ENCODE results near the gene CDK17.

DNA sequence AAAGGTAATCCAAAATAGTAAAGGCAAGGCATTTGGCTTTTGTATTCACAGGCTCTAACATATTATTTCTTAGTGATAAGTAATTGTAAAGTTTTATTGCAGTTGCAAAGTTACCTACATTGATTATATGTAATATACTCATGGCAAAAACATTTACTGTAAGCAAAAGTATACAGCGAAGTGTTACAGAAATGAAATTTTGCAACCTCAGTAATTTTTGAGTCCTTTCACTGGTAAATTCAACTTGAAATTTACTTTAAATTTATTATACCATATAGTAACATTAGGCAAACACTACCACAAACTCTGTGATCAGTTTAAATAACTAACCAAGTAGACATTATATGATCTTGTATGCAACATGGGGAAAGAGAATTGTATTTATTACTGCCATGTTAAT lies 89.0 kb downstream of the CDK17 start:
- TF ChIP-seq, protein P1, sequence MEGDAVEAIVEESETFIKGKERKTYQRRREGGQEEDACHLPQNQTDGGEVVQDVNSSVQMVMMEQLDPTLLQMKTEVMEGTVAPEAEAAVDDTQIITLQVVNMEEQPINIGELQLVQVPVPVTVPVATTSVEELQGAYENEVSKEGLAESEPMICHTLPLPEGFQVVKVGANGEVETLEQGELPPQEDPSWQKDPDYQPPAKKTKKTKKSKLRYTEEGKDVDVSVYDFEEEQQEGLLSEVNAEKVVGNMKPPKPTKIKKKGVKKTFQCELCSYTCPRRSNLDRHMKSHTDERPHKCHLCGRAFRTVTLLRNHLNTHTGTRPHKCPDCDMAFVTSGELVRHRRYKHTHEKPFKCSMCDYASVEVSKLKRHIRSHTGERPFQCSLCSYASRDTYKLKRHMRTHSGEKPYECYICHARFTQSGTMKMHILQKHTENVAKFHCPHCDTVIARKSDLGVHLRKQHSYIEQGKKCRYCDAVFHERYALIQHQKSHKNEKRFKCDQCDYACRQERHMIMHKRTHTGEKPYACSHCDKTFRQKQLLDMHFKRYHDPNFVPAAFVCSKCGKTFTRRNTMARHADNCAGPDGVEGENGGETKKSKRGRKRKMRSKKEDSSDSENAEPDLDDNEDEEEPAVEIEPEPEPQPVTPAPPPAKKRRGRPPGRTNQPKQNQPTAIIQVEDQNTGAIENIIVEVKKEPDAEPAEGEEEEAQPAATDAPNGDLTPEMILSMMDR (IDR thresholded peaks at IDR 0.05), result no peak
- no peak for TF ChIP-seq ZFX (IDR thresholded peaks at IDR 0.05; ENCODE audit: borderline replicate concordance)
